PC-3 (cell line): ENCODE data around the gene PCBP3.

ENCODE experiments used
- CTCF ChIP-seq: fragments of 300-600 bp; sonication (generic); conservative IDR thresholded peaks from 2 replicates; pipeline ENCODE4 v1.5.1; 2017; ENCODE audit warnings: antibody characterized with exemption, low read depth, mild to moderate bottlenecking, low read length
- EZH2 ChIP-seq: fragments of 300-600 bp; sonication (generic); IDR thresholded peaks from one replicate; pipeline ENCODE4 v1.6.1; 2017; ENCODE audit warnings: antibody characterized with exemption, mild to moderate bottlenecking, low read length; ENCODE audit not compliant: unreplicated experiment

GRCh38 chr21:45916011-45916840, 272.7 kb downstream of the PCBP3 start:
- TF ChIP-seq CTCF (no peak), EZH2 (no peak)
